MM.1S (cell line): Measurements from ENCODE around the gene ARPIN.

ENCODE experiments used
- EZH2 ChIP-seq: fragments of 300-600 bp; sonication (generic); optimal IDR thresholded peaks from 2 replicates; pipeline ENCODE3; 2017; ENCODE audit warnings: low read depth, mild to moderate bottlenecking, antibody characterized with exemption, low read length, mixed read lengths
- TF ChIP-seq, protein P1 (sequence below): fragments of 300-600 bp; sonication (generic); IDR thresholded peaks from 2 replicates; pipeline ENCODE4 v1.5.1; 2016; ENCODE audit warnings: antibody characterized with exemption, low read length, mixed read lengths

DNA sequence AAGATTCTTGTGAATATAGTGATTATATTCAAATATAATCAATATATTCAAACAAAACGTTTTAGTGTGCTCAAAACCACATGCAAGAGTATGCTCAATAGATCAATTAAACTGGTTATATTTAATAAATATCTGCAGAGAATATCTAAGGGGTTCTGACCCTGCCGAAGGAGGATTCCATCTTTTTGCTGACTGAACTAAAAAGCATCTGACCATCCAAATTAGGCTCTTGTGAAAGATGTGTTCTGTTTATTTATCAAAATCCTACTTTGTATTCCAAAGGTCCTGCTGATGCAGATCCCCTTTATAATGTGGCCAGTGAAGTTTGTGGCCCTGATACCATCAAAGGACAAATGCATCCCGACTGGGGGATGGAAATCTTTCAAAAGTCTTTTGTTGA lies 41.8 kb upstream of the ARPIN start:
- TF ChIP-seq, protein P1, sequence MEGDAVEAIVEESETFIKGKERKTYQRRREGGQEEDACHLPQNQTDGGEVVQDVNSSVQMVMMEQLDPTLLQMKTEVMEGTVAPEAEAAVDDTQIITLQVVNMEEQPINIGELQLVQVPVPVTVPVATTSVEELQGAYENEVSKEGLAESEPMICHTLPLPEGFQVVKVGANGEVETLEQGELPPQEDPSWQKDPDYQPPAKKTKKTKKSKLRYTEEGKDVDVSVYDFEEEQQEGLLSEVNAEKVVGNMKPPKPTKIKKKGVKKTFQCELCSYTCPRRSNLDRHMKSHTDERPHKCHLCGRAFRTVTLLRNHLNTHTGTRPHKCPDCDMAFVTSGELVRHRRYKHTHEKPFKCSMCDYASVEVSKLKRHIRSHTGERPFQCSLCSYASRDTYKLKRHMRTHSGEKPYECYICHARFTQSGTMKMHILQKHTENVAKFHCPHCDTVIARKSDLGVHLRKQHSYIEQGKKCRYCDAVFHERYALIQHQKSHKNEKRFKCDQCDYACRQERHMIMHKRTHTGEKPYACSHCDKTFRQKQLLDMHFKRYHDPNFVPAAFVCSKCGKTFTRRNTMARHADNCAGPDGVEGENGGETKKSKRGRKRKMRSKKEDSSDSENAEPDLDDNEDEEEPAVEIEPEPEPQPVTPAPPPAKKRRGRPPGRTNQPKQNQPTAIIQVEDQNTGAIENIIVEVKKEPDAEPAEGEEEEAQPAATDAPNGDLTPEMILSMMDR: no peak
- TF ChIP-seq EZH2: no peak
